ENCODE data around the gene FGF18.
"Not testable (repeated sequence)": the region's sequence is repeated elsewhere in the genome, so short reads cannot be mapped to it uniquely, and the experiment has no call there.

The FGF18 gene

GRCh38 chr5:171392585-171393159 is 26.8 kb upstream of the FGF18 start:
- H3K4me3 ChIP-seq (ENCODE audit: low read depth, low read length): no peak overlapping the region
- DNase-seq (ENCODE audit: low read depth): no peak
- TF ChIP-seq CTCF (IDR thresholded peaks at IDR 0.05; ENCODE audit: insufficient read depth, low read depth, low read length, missing control alignments): no peak

DNA sequence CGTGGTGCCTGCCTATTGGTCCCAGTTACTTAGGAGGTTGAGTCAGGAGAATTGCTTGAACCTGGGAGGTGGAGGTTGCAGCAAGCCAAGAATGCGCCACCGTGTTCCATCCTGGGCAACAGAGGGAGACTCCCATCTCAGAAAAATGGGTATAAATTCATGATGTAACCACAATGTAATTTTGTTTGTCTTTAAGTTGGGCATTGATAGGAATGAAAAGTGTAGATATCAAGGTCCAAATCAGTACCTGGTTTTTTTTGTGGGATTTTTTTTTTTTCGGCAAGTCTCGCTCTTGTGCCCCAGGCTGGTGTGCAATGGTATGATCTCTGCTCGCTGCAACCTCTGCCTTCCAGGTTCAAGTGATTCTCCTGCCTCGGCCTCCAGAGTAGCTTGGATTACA is 24.4 kb upstream of the FGF18 start:
- no peak for DNase-seq (ENCODE audit: low read depth)
- H3K4me3 ChIP-seq (ENCODE audit: low read depth, low read length): no peak overlapping the region
- TF ChIP-seq CTCF (IDR thresholded peaks at IDR 0.05; ENCODE audit: insufficient read depth, low read depth, low read length, missing control alignments): no peak

DNA sequence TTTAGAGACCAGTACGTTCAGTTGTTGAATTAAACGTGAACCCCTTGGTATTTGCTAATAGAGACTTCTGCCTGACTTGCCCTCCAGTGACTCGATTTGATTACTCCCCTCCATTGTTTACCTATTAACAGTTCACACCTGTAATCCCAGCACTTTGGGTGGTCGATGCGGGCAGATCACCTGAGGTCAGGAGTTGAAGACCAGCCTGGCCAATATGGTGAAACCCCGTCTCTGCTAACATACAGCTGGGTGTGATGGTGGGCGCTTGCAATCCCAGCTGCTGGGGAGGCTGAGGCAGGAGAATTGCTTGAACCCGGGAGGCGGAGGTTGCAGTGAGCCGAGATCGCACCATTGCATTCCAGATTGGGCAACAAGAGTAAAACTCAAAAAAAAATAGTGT is 22.9 kb upstream of the FGF18 start:
- DNase-seq (ENCODE audit: low read depth): not testable (repeated sequence)

DNA sequence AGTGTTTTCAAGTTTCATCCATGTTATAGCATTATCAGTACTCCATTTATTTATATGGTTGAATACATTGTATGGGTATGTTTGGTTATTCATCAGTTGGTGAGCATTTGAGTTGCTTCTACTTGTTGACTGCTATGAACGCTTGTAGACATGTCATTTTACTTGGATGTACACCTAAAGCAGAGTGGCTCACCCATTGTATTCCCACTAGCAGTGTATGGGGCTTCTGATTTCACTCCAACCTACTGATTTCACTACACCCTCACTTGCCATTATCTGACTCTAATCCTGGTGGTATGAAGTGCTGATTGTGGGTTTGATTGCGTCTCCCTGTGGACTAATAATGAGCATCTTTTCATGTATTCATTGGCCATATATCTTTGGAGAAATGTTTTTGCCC is 22.3 kb upstream of the FGF18 start:
- DNase-seq (ENCODE audit: low read depth): no peak
- H3K4me3 ChIP-seq (ENCODE audit: low read depth, low read length): no peak overlapping the region
- no peak for TF ChIP-seq CTCF (IDR thresholded peaks at IDR 0.05; ENCODE audit: insufficient read depth, low read depth, low read length, missing control alignments)

More for the DNA sequence above, 22.9 kb upstream of the FGF18 start:
- H3K4me3 ChIP-seq (ENCODE audit: low read depth, low read length): not testable (repeated sequence)

DNA sequence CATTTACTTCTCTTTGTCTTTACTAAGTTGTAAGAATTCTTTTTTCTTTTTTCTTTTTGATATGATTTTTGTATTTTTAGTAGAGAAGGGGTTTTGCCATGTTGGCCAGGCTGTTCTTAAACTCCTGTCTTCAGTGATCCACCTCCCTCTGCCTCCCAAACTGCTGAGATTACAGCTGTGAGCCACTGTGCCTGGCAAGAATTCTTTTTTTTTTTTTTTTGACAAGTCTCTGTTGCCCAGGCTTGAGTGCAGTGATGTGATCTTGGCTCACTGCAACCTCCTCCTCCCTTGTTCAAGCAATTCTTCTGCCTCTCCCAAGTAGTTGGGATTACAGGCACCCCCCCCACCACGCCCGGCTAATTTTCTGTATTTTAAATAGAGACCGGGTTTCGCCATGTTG is 21.8 kb upstream of the FGF18 start:
- no peak for DNase-seq (ENCODE audit: low read depth)
- H3K4me3 ChIP-seq (ENCODE audit: low read depth, low read length): no peak overlapping the region
- no peak for TF ChIP-seq CTCF (IDR thresholded peaks at IDR 0.05; ENCODE audit: insufficient read depth, low read depth, low read length, missing control alignments)

DNA sequence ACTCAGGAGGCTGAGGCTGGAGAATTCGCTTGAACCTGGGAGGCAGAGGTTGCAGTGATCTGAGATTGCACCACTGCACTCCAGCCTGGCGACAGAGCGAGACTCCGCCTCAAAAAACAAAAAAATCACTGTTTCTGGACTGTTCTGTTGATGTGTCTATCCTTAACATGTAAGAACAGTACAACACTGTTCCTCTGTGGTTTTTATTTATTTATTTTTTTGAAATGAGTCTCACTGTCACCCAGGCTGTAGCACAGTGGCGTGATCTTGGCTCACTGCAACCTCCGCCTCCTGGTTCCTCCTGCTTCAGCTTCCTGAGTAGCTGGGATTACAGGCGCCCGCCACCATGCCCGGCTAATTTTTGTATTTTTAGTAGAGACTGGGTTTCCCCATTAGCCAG is 20.8 kb upstream of the FGF18 start:
- not testable (repeated sequence) for H3K4me3 ChIP-seq (ENCODE audit: low read depth, low read length); DNase-seq (ENCODE audit: low read depth)

- TF ChIP-seq CTCF (IDR thresholded peaks at IDR 0.05; ENCODE audit: insufficient read depth, low read depth, low read length, missing control alignments): no peak
- no peak for DNase-seq (ENCODE audit: low read depth)
- no peak overlapping the region for H3K4me3 ChIP-seq (ENCODE audit: low read depth, low read length)
Measured at GRCh38 chr5:171400169-171400568, 19.3 kb upstream of the FGF18 start.

DNA sequence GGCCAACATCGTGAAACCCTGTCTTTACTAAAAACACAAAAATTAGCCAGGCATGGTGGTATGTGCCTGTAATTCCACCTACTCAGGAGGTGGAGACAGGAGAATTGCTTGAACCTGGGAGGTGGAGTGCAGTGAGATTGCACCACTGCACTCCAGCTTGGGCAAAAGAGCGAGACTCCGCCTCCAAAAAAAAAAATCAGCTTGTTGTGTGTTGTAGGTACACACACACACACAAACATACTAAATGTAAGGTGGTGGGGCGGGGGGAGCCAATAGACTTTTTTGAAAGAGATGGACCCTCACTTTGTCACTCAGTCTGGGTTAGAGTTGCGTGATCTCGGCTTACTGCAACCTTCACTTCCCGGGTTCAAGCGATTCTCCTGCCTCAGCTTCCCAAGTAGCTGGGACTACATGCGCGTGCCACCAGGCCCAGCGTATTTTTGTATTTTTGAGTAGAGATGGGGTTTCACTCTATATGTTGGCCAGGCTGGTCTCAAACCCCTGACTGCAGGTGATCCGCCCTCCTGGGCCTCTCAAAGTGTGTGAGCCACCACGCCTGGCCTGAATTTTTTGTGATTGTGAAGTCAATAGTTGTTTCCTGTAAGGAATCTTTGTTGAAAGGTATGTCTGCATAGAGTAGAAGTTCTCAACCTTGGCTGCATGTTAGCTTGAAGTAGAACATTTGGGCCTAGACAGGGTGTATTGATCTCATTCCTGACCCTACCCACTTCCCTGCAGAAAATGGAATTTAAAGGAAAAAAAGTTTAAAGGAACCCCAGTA is 18.1 kb upstream of the FGF18 start:
- TF ChIP-seq CTCF (IDR thresholded peaks at IDR 0.05; ENCODE audit: insufficient read depth, low read depth, low read length, missing control alignments): no peak
- DNase-seq (ENCODE audit: low read depth): no peak
- no peak overlapping the region for H3K4me3 ChIP-seq (ENCODE audit: low read depth, low read length)

- not testable (repeated sequence) for H3K4me3 ChIP-seq (ENCODE audit: low read depth, low read length); DNase-seq (ENCODE audit: low read depth)
Measured at GRCh38 chr5:171402751-171403150, 16.7 kb upstream of the FGF18 start.

Data from GM12865 (cell line).